ENCODE measurements around the gene FOSB.
"Not testable (repeated sequence)": the region's sequence is repeated elsewhere in the genome, so short reads cannot be mapped to it uniquely, and the experiment has no call there.

FOSB gene

DNA sequence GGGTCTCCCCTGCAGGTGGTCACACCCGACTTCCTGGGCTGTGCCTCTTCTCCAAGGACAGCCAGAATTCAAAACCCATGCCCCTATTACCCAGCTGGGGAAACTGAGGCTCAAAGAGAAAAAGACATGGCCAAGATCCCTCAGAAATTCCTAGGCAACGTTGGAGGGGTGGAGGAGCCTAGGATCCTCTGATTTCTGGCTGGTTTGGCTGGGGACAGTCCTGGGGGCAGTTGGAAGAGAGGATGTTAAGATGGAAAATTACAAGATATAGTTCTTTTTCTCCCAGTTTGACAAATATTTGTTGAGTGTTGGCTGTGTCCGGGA lies 41.9 kb downstream of the FOSB start:
- H3K4me1 ChIP-seq (ENCODE audit: insufficient read depth, low read length) = peaks cover 10% of the 10 kb centered on the region

DNA sequence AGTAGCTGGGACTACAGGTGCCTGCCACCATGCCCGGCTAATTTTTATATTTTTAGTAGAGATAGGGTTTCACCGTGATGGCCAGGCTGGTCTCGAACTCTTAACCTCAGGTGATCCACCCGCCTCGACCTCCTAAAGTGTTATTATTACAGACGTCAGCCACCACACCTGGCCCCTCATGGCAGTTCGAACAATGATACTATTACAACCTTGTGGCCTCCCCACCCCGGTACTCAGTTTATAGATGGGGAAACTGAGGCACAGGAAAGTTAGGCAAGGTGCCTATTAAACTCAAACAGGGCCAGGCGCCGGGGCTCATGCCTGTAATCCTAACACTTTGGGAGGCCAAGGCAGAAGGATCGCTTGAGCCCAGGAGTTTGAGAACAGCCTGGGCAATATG lies 42.6 kb downstream of the FOSB start:
- H3K27me3 ChIP-seq (ENCODE audit: insufficient read depth, low read length); H3K4me3 ChIP-seq (ENCODE audit: low read length); H3K9me3 ChIP-seq (ENCODE audit: insufficient read depth, low read depth, low read length); H3K9ac ChIP-seq (ENCODE audit: low read depth, low read length); H3K27ac ChIP-seq (ENCODE audit: low read length); H3K36me3 ChIP-seq (ENCODE audit: insufficient read depth, low read depth, low read length); H3K4me1 ChIP-seq (ENCODE audit: insufficient read depth, low read length): not testable (repeated sequence)

More for the DNA sequence above, 41.9 kb downstream of the FOSB start:
- H3K27me3 ChIP-seq (ENCODE audit: insufficient read depth, low read length) = no peaks in the 10 kb centered on the region
- H3K27ac ChIP-seq (ENCODE audit: low read length) = peak overlapping the region; percentile 98
- peak overlapping the region; percentile 99; the same call in 1 of the 2 replicates for H3K4me3 ChIP-seq (ENCODE audit: low read length)
- no peaks in the 10 kb centered on the region for H3K9me3 ChIP-seq (ENCODE audit: insufficient read depth, low read depth, low read length)
- H3K36me3 ChIP-seq (ENCODE audit: insufficient read depth, low read depth, low read length) = peaks cover 6% of the 10 kb centered on the region; the same call in 1 of the 2 replicates
- peak overlapping the region; percentile 66; the same call in 1 of the 2 replicates for H3K9ac ChIP-seq (ENCODE audit: low read depth, low read length)

GRCh38 chr19:45511074-45511473 lies 43.3 kb downstream of the FOSB start:
- no peak overlapping the region for H3K4me3 ChIP-seq (ENCODE audit: low read length)
- peaks cover 13% of the 10 kb centered on the region for H3K36me3 ChIP-seq (ENCODE audit: insufficient read depth, low read depth, low read length)
- H3K9ac ChIP-seq (ENCODE audit: low read depth, low read length) = no peak overlapping the region
- no peaks in the 10 kb centered on the region for H3K27me3 ChIP-seq (ENCODE audit: insufficient read depth, low read length)
- H3K4me1 ChIP-seq (ENCODE audit: insufficient read depth, low read length) = peaks cover 8% of the 10 kb centered on the region
- no peak overlapping the region for H3K27ac ChIP-seq (ENCODE audit: low read length)
- no peaks in the 10 kb centered on the region for H3K9me3 ChIP-seq (ENCODE audit: insufficient read depth, low read depth, low read length)

- Histone ChIP-seq H3K36me3 (ENCODE audit: insufficient read depth, low read depth, low read length) (peaks cover 19% of the 10 kb centered on the region), H3K9ac (ENCODE audit: low read depth, low read length) (no peak overlapping the region), H3K27ac (ENCODE audit: low read length) (no peak overlapping the region), H3K27me3 (ENCODE audit: insufficient read depth, low read length) (no peaks in the 10 kb centered on the region), H3K4me1 (ENCODE audit: insufficient read depth, low read length) (peaks cover 7% of the 10 kb centered on the region), H3K9me3 (ENCODE audit: insufficient read depth, low read depth, low read length) (no peaks in the 10 kb centered on the region), H3K4me3 (ENCODE audit: low read length) (no peak overlapping the region)
These were observed 45.2 kb downstream of the FOSB start for GRCh38 chr19:45512881-45513483.

GRCh38 chr19:45514376-45515051 lies 46.7 kb downstream of the FOSB start:
- H3K4me3 ChIP-seq (ENCODE audit: low read length) = no peak overlapping the region
- H3K9me3 ChIP-seq (ENCODE audit: insufficient read depth, low read depth, low read length) = no peaks in the 10 kb centered on the region
- peaks cover 33% of the 10 kb centered on the region for H3K36me3 ChIP-seq (ENCODE audit: insufficient read depth, low read depth, low read length)
- H3K4me1 ChIP-seq (ENCODE audit: insufficient read depth, low read length) = peaks cover 6% of the 10 kb centered on the region
- no peak overlapping the region for H3K27ac ChIP-seq (ENCODE audit: low read length)
- no peak overlapping the region for H3K9ac ChIP-seq (ENCODE audit: low read depth, low read length)
- no peaks in the 10 kb centered on the region for H3K27me3 ChIP-seq (ENCODE audit: insufficient read depth, low read length)

GRCh38 chr19:45515081-45515624 lies 47.4 kb downstream of the FOSB start:
- Histone ChIP-seq H3K4me3 (ENCODE audit: low read length) (no peak overlapping the region), H3K4me1 (ENCODE audit: insufficient read depth, low read length) (no peaks in the 10 kb centered on the region; the same call in 1 of the 2 replicates), H3K27me3 (ENCODE audit: insufficient read depth, low read length) (no peaks in the 10 kb centered on the region), H3K9me3 (ENCODE audit: insufficient read depth, low read depth, low read length) (no peaks in the 10 kb centered on the region), H3K9ac (ENCODE audit: low read depth, low read length) (no peak overlapping the region), H3K27ac (ENCODE audit: low read length) (no peak overlapping the region), H3K36me3 (ENCODE audit: insufficient read depth, low read depth, low read length) (peaks cover 37% of the 10 kb centered on the region)

DNA sequence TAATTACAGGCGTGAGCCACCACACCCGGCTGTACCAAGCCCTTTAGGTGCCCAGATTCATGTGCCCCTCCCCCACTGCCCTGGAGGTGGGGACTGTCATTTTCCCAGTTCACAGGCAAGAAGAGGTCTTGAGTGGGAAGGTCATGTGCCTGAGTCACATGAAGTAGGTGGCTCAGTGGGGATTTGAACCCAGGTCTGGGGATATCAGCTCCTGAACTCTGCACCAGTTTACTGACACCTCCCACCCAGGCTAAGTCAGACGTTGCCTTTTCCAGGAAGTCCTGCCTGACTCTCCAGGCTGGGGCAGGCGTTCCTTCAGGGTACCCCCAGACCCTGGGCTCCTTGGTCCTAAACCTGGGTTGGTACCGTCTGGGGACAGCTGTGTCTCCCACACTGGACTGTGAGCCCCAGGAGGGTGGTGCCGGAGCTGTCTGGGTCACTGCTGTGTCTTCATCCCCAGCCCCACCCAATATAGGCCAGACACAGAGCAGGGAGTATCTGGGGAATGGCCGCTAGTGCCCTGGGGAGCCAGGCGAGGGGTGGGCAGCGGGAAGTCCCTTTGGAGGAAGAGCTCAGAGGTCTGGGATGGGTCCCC lies 48.1 kb downstream of the FOSB start:
- no peak overlapping the region for H3K4me3 ChIP-seq (ENCODE audit: low read length)
- H3K27ac ChIP-seq (ENCODE audit: low read length) = no peak overlapping the region
- H3K36me3 ChIP-seq (ENCODE audit: insufficient read depth, low read depth, low read length) = peaks cover 41% of the 10 kb centered on the region
- H3K4me1 ChIP-seq (ENCODE audit: insufficient read depth, low read length) = no peaks in the 10 kb centered on the region; the same call in 1 of the 2 replicates
- H3K9me3 ChIP-seq (ENCODE audit: insufficient read depth, low read depth, low read length) = no peaks in the 10 kb centered on the region
- no peaks in the 10 kb centered on the region for H3K27me3 ChIP-seq (ENCODE audit: insufficient read depth, low read length)
- no peak overlapping the region for H3K9ac ChIP-seq (ENCODE audit: low read depth, low read length)

DNA sequence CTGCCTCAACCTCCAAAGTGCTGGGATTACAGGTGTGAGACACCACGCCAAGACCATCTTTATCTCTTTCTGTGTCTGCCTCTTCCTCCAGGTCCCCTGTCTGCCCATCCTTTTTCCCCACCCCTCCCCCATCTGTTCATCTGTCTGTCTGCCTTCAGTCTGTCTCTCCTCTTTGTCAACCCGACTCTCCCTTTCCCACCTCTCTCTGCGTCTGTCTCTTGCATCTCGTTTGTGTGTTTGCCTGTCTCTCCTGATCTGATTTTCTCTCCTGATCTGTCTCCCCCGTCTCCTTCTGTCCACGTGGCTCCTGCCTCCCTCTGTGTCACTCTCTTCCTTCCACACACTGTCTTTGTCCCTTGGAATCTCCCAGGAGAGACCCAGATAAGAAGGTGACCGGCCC lies 49.4 kb downstream of the FOSB start:
- no peaks in the 10 kb centered on the region for H3K27me3 ChIP-seq (ENCODE audit: insufficient read depth, low read length)
- H3K9me3 ChIP-seq (ENCODE audit: insufficient read depth, low read depth, low read length) = no peaks in the 10 kb centered on the region
- H3K4me3 ChIP-seq (ENCODE audit: low read length) = no peak overlapping the region
- no peak overlapping the region for H3K9ac ChIP-seq (ENCODE audit: low read depth, low read length)
- peaks cover 42% of the 10 kb centered on the region for H3K36me3 ChIP-seq (ENCODE audit: insufficient read depth, low read depth, low read length)
- H3K4me1 ChIP-seq (ENCODE audit: insufficient read depth, low read length) = no peaks in the 10 kb centered on the region; the same call in 1 of the 2 replicates
- no peak overlapping the region for H3K27ac ChIP-seq (ENCODE audit: low read length)

- no peaks in the 10 kb centered on the region for H3K27me3 ChIP-seq (ENCODE audit: insufficient read depth, low read length)
- no peaks in the 10 kb centered on the region; the same call in 1 of the 2 replicates for H3K4me1 ChIP-seq (ENCODE audit: insufficient read depth, low read length)
- H3K36me3 ChIP-seq (ENCODE audit: insufficient read depth, low read depth, low read length) = peaks cover 47% of the 10 kb centered on the region
- no peak overlapping the region for H3K9ac ChIP-seq (ENCODE audit: low read depth, low read length)
- H3K9me3 ChIP-seq (ENCODE audit: insufficient read depth, low read depth, low read length) = no peaks in the 10 kb centered on the region
- no peak overlapping the region for H3K4me3 ChIP-seq (ENCODE audit: low read length)
- H3K27ac ChIP-seq (ENCODE audit: low read length) = no peak overlapping the region
These were observed 50.1 kb downstream of the FOSB start for GRCh38 chr19:45517641-45518468.

DNA sequence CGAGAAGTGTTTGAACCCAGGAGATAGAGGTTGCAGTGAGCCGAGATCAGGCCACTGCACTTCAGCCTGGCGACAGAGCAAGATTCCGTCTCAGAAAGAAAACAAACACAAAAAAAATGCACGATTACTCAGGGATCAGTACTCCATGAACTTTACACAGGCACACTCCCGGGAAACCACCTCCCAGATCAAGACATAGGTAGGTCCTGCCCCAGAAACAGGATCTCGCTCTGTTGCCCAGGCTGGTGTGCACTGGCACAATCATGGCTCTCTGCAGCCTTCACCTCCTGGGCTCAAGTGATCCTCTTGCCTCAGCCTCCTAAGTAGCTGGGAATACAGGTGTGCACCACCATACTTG lies 50.7 kb downstream of the FOSB start:
- no peaks in the 10 kb centered on the region for H3K27me3 ChIP-seq (ENCODE audit: insufficient read depth, low read length)
- no peak overlapping the region for H3K27ac ChIP-seq (ENCODE audit: low read length)
- no peaks in the 10 kb centered on the region for H3K9me3 ChIP-seq (ENCODE audit: insufficient read depth, low read depth, low read length)
- H3K36me3 ChIP-seq (ENCODE audit: insufficient read depth, low read depth, low read length) = peaks cover 50% of the 10 kb centered on the region
- no peaks in the 10 kb centered on the region; the same call in 1 of the 2 replicates for H3K4me1 ChIP-seq (ENCODE audit: insufficient read depth, low read length)
- H3K4me3 ChIP-seq (ENCODE audit: low read length) = no peak overlapping the region
- no peak overlapping the region for H3K9ac ChIP-seq (ENCODE audit: low read depth, low read length)
